NCI-H2196 treated with DMSO at 0.1 percent for 48 hours (cell line): ENCODE results near the gene SCYGR8.
"Not testable (repeated sequence)": the region's sequence is repeated elsewhere in the genome, so short reads cannot be mapped to it uniquely, and the experiment has no call there.

Experiments
- DNase-seq: peaks from one replicate; lab custom pipeline; 2025; ENCODE audit not compliant: unreplicated experiment; lab: John Stamatoyannopoulos, UW

SCYGR8 gene, protein sequence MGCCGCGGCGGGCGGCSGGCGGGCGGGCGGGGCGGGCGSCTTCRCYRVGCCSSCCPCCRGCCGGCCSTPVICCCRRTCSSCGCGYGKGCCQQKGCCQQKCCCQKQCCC

GRCh38 chr2:227745594-227745993 is at the start of gene SCYGR8:
Gene SCYGR8, plus strand, starts transcription at chr2:227745894. Its CDS starts 0 bp downstream, at chr2:227745894.
- no peak for DNase-seq

DNA sequence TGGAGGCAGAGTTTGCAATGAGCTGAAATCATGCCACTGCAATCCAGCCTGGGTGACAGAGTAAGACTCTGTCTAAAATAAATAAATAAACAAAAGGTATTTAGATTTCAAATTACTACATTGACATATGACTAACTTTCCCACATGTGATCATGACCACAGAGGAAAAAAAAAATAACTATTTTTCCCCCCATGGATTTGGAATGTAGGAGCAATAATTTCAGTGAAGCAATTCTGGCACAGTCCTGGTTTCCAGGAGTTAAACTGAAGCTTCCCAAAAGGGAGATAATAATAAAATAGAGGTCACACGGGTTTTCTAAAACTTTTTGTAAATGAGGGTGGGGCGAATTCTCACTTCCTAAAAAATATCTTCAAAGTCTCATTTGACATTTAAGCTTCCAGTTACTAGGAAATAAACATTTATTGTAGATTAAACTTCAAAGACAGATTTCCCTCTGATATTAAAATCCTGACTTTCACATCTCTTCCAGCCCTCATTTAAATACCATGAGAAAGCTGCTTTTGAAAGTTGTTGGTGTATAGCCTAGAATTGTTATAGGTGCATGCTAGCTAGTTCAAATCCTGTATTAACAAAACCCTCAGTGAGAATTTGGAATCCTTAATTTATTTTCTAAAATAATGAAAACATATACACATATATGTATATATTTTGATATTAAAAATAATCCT is 48.6 kb upstream of the SCYGR8 start:
- DNase-seq = no peak

GRCh38 chr2:227701556-227701955 is 44.1 kb upstream of the SCYGR8 start:
- no peak for DNase-seq

GRCh38 chr2:227703280-227703732 is 42.4 kb upstream of the SCYGR8 start:
- DNase-seq = no peak

DNA sequence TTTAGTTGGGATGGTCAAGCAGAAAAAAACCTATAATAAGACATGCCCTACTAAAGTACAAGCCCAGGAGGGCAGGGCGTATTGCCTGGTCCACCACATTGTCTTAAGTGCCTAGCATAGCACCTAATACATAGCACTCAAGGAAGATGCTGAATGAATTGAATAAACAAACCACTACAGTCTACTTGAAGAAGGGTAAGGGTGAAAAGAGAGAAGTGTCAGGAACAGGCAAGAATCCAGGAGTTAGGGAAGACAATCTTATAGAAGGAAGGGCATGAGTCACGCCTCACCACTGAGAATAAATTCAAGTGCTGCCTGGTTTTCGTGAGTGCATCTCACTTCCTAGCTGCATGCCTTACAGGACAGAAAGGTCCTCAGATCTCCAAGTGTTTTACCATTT is 41.7 kb upstream of the SCYGR8 start:
- DNase-seq = no peak

DNA sequence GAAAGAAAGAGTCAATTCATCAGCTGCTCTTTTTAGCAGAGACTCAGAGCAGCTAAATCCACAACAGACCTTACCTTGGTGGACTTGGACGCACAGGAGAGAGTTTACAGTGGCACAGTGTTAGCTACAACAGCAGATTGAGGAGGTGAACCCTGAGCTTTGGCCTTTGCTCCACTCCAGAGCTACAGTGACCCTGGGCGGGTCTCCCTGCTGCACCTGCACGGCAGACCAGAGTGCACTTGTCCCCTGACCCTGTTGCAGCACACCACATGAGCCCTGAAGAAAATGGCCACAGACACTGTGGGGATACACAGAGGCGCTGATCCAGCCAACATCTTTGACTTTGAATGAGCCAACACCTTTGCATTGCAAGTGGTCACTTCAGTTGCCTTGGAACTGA is 38.8 kb upstream of the SCYGR8 start:
- no peak for DNase-seq

GRCh38 chr2:227707390-227707789 is 38.3 kb upstream of the SCYGR8 start:
- DNase-seq = no peak

DNA sequence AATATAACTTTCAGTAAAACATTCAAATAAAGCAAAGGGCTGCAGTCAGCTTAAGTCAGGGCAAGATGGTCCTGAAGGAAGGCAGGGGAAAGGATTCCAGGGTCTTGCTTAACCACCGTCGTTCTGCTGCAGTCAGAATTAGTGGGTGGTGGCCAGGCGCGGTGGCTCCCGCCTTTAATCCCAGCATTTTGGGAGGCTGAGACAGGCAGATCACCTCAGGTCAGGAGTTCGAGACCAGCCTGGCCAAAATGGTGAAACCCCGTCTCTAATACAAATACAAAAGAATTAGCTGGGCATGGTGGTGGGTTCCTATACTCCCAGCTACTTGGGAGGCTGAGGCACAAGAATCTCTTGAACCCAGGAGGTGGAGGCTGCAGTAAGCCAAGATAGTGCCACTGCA is 34.7 kb upstream of the SCYGR8 start:
- DNase-seq = no peak

DNA sequence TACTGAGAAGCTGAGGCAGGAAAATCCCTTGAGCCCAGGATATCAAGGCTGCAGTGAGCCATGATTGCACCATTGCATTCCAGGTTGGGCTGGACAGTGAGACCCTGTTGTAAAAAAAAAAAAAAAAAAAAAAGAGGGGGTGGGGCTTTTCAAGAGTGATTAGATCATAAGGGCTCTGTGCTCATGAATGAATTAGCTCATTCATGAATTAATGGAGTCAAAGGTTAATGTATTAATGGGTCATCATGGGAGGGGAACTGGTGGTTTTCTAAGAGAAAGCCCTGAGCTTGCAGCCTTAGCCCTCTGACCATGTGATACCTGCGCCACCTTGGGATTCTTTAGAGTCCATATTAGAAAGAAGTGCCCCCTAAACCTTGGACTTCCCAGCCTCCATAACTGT is 32.4 kb upstream of the SCYGR8 start:
- no peak for DNase-seq

- DNase-seq = no peak
These were observed 29.2 kb upstream of the SCYGR8 start for GRCh38 chr2:227716501-227716900.

GRCh38 chr2:227717687-227718567 is 27.8 kb upstream of the SCYGR8 start, which contains the start of gene SLC19A3:
Gene SLC19A3, minus strand, starts transcription at chr2:227718028. Its CDS starts 15,710 bp downstream, at chr2:227702318.
- DNase-seq = no peak

GRCh38 chr2:227719641-227720040 is 26.1 kb upstream of the SCYGR8 start:
- DNase-seq = no peak

DNA sequence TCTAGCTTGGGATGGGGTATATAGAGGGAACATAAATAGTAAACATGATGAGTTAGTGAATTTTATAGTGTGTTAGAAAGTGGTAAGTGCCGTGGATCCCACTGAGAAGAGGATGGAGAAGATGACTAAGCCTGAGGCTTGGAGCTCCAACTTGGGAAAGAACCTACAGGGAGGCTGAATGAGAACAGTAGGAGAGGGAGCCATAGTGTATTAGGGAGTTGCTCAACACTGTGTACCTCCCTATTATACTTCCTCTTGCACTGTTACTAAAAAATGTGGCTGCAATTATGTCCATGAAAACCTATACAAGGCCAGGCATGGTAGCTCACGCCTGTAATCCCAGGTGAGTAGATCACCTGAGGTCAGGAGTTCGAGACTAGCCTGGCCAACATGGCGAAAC is 25.0 kb upstream of the SCYGR8 start:
- DNase-seq = no peak

DNA sequence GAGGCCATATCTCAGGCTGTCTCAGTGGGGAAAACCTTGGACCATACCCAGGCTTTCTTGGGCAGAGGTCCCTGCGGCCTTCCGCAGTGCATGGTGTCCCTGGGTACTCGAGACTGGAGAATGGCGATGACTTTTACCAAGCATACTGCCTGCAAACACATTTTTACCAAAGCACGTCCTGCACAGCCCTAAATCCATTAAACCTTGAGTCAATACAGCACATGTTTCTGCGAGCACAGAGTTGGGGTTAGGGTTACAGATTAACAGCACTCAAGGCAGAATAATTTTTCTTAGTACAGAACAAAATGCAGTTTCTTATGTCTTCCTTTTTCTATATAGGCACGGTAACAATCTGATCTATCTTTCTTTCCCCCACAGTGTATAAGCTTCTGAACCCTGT is 22.9 kb upstream of the SCYGR8 start:
- not testable (repeated sequence) for DNase-seq

GRCh38 chr2:227724394-227725039 is 21.2 kb upstream of the SCYGR8 start, which contains the start of gene SCYGR6:
Gene SCYGR6, minus strand, starts transcription at chr2:227724757. Its CDS starts 0 bp downstream, at chr2:227724757.
- DNase-seq = no peak

GRCh38 chr2:227728035-227728434 is 17.7 kb upstream of the SCYGR8 start, which contains the start of gene SCYGR7:
Gene SCYGR7, plus strand, starts transcription at chr2:227728335. Its CDS starts 0 bp downstream, at chr2:227728335.
- no peak for DNase-seq

DNA sequence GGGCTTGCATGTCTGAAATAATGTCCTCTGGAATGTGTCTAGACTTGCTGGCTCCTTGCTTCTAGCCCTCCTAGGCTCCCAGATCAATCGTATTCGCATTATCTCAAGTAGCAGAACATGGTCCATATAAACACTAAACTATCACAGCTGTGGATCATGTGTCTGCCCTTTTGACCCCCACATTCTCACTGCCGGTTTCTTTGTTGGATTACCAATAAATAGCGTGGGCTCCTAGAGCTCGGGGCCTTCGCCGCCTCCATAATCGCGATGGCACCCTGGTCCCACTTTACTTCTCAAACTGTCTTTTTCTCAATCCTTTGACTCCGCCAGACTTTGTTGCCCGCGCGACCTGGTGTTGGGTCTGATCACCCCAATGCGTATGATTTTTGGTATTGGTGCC is 6.3 kb upstream of the SCYGR8 start:
- DNase-seq = no peak

GRCh38 chr2:227740705-227741104 is 5.0 kb upstream of the SCYGR8 start:
- not testable (repeated sequence) for DNase-seq

GRCh38 chr2:227748079-227748478 is 2.4 kb downstream of the SCYGR8 start:
- no peak for DNase-seq

DNA sequence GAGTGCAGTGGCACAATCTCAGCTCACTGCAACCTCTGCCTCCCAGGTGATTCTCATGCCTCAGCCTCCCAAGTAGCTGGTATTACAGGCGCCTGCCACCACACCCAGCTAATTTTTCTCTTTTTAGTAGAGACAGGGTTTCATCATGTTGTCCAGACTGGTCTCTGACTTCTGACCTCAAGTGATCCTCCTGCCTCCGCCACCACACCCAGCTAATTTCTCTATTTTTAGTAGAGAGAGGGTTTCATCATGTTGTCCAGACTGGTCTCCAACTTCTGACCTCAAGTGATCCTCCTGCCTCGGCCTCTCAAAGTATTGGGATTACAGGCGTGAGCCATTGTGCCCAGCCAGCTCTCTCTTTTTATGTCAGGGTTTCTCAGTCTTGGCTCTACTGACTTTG is 10.6 kb downstream of the SCYGR8 start:
- DNase-seq = not testable (repeated sequence)
